ENCODE data around the gene ZFC3H1. TPM values are rescaled to one million over a fixed set of nuclear protein-coding genes. Genes with fewer than 3 reads are reported as not detected.

ZFC3H1 gene
- total RNA-seq, 4 donors from 2014 or later: 52.0 to 202 (median 71.5) TPM

- peaks cover 89% of the 10 kb centered on the region for H3K36me3 ChIP-seq
- DNase-seq (ENCODE audit: low spot score in 2 of 2): no peak
- no peak for TF ChIP-seq POLR2AphosphoS5 (IDR thresholded peaks at IDR 0.05)
- H3K9me3 ChIP-seq: no peaks in the 10 kb centered on the region
- H3K27ac ChIP-seq: no peak overlapping the region
- 81% methylated on average over 2 of the region's 2 CpGs for WGBS
- H3K4me3 ChIP-seq: no peak overlapping the region
- H3K4me1 ChIP-seq: no peaks in the 10 kb centered on the region
- H3K27me3 ChIP-seq: no peaks in the 10 kb centered on the region
Measured at GRCh38 chr12:71627438-71628002, 36.1 kb downstream of the ZFC3H1 start.

- 56% methylated on average over 3 of the region's 3 CpGs for WGBS
- H3K9me3 ChIP-seq: no peaks in the 10 kb centered on the region
- DNase-seq (ENCODE audit: low spot score in 2 of 2): no peak
- no peak for TF ChIP-seq EP300 (IDR thresholded peaks at IDR 0.05)
- TF ChIP-seq CTCF (IDR thresholded peaks at IDR 0.05): no peak
- no peak for TF ChIP-seq POLR2AphosphoS5 (IDR thresholded peaks at IDR 0.05)
- no peak for TF ChIP-seq POLR2A (IDR thresholded peaks at IDR 0.05)
- H3K27ac ChIP-seq: no peak overlapping the region
- no peak overlapping the region for H3K4me3 ChIP-seq
- peaks cover 89% of the 10 kb centered on the region for H3K36me3 ChIP-seq
- H3K27me3 ChIP-seq: no peaks in the 10 kb centered on the region
- no peaks in the 10 kb centered on the region for H3K4me1 ChIP-seq
Measured at GRCh38 chr12:71626768-71627167, 36.9 kb downstream of the ZFC3H1 start.

- no peak for DNase-seq (ENCODE audit: low spot score in 2 of 2)
- Histone ChIP-seq H3K9me3 (no peaks in the 10 kb centered on the region), H3K27ac (no peak overlapping the region), H3K36me3 (peaks cover 89% of the 10 kb centered on the region), H3K4me1 (no peaks in the 10 kb centered on the region), H3K4me3 (no peak overlapping the region), H3K27me3 (no peaks in the 10 kb centered on the region)
- 58% methylated on average over 5 of the region's 5 CpGs for WGBS
- no peak for TF ChIP-seq POLR2AphosphoS5 (IDR thresholded peaks at IDR 0.05)
Measured at GRCh38 chr12:71626098-71626497, 37.5 kb downstream of the ZFC3H1 start.

GRCh38 chr12:71625476-71625875, 38.2 kb downstream of the ZFC3H1 start:
- WGBS: 100% methylated on average over 2 of the region's 2 CpGs
- peaks cover 88% of the 10 kb centered on the region for H3K36me3 ChIP-seq

GRCh38 chr12:71621938-71622337, 41.7 kb downstream of the ZFC3H1 start:
- no peaks in the 10 kb centered on the region for H3K9me3 ChIP-seq
- no peaks in the 10 kb centered on the region for H3K27me3 ChIP-seq
- no peak overlapping the region for H3K4me3 ChIP-seq
- peaks cover 92% of the 10 kb centered on the region for H3K36me3 ChIP-seq
- DNase-seq (ENCODE audit: low spot score in 2 of 2): no peak
- no peak overlapping the region for H3K27ac ChIP-seq
- TF ChIP-seq CTCF (IDR thresholded peaks at IDR 0.05) (no peak), POLR2AphosphoS5 (IDR thresholded peaks at IDR 0.05) (no peak), POLR2A (IDR thresholded peaks at IDR 0.05) (no peak), EP300 (IDR thresholded peaks at IDR 0.05) (no peak)
- no peaks in the 10 kb centered on the region for H3K4me1 ChIP-seq
- 96% methylated on average over 1 of the region's 1 CpG for WGBS

More at GRCh38 chr12:71625476-71625875, 38.2 kb downstream of the ZFC3H1 start:
- H3K4me3 ChIP-seq: no peak overlapping the region
- no peaks in the 10 kb centered on the region for H3K9me3 ChIP-seq
- no peak overlapping the region for H3K27ac ChIP-seq
- H3K4me1 ChIP-seq: no peaks in the 10 kb centered on the region
- TF ChIP-seq POLR2A (IDR thresholded peaks at IDR 0.05) (no peak), POLR2AphosphoS5 (IDR thresholded peaks at IDR 0.05) (no peak), EP300 (IDR thresholded peaks at IDR 0.05) (no peak), CTCF (IDR thresholded peaks at IDR 0.05) (no peak)
- no peak for DNase-seq (ENCODE audit: low spot score in 2 of 2)
- H3K27me3 ChIP-seq: no peaks in the 10 kb centered on the region

GRCh38 chr12:71610031-71610795, 53.4 kb downstream of the ZFC3H1 start:
- WGBS: 84% methylated on average over 6 of the region's 6 CpGs
- peaks cover 78% of the 10 kb centered on the region for H3K36me3 ChIP-seq
- TF ChIP-seq POLR2AphosphoS5 (IDR thresholded peaks at IDR 0.05) (no peak), EP300 (IDR thresholded peaks at IDR 0.05) (no peak), CTCF (IDR thresholded peaks at IDR 0.05) (no peak), POLR2A (IDR thresholded peaks at IDR 0.05) (no peak)

More at GRCh38 chr12:71610031-71610795, 53.4 kb downstream of the ZFC3H1 start:
- Histone ChIP-seq H3K9me3 (no peaks in the 10 kb centered on the region), H3K4me3 (no peak overlapping the region), H3K4me1 (no peaks in the 10 kb centered on the region), H3K27ac (no peak overlapping the region), H3K27me3 (no peaks in the 10 kb centered on the region)
- DNase-seq (ENCODE audit: low spot score in 2 of 2): no peak

Data from suprapubic skin (tissue), 4 donors.